Measurements from ENCODE around the gene FXYD3.

GRCh38 chr19:35095667-35096368 lies 19.8 kb upstream of the FXYD3 start:
- no peak for TF ChIP-seq CTCF (conservative IDR thresholded peaks at IDR 0.05; ENCODE audit: low read depth in 2 of 2)
- no peak for TF ChIP-seq EZH2phosphoT487 (IDR thresholded peaks at IDR 0.05; ENCODE audit: unreplicated experiment)
- TF ChIP-seq ETS1 (IDR thresholded peaks at IDR 0.05): no peak
- no peak for TF ChIP-seq EZH2 (IDR thresholded peaks at IDR 0.05; ENCODE audit: low read depth, unreplicated experiment)
- TF ChIP-seq STAT1 (IDR thresholded peaks at IDR 0.05; ENCODE audit: unreplicated experiment): no peak
- no peak for TF ChIP-seq CREB1 (CRISPR knock-in tag; IDR thresholded peaks at IDR 0.05; ENCODE audit: low read depth)
- TF ChIP-seq REST (IDR thresholded peaks at IDR 0.05; ENCODE audit: unreplicated experiment): no peak

Data from GM23338 (cell line).